H9 (cell line): ENCODE measurements around the gene APOM. TPM values are rescaled to one million over a fixed set of nuclear protein-coding genes. Genes with fewer than 3 reads are reported as not detected.

Experiments
- DNase-seq: peaks from one replicate; pipeline ENCODE4 v3.0.0-alpha.2; 2017
- H2AFZ ChIP-seq: one replicate; pipeline ENCODE4 v1.6.1; 2013; ENCODE audit warnings: mild to moderate bottlenecking, low read length, control low read depth, moderate library complexity
- H2AK5ac ChIP-seq: 2 replicates; pipeline ENCODE4 v1.6.1; 2013; ENCODE audit warnings: low read length, control low read depth, mixed read lengths; ENCODE audit not compliant: insufficient read length
- H2BK120ac ChIP-seq: one replicate; pipeline ENCODE4 v1.6.1; 2013; ENCODE audit warnings: low read depth, mild to moderate bottlenecking, low read length, control low read depth, inconsistent platforms; ENCODE audit not compliant: poor library complexity, severe bottlenecking
- H2BK12ac ChIP-seq: 2 replicates; pipeline ENCODE4 v1.6.1; 2013; ENCODE audit warnings: low read length, control low read depth, mixed read lengths, low read depth; ENCODE audit not compliant: insufficient read length
- H2BK15ac ChIP-seq: 2 replicates; pipeline ENCODE4 v1.6.1; 2013; ENCODE audit warnings: low read depth, low read length, control low read depth
- H2BK20ac ChIP-seq: one replicate; pipeline ENCODE4 v1.6.1; 2013; ENCODE audit warnings: low read depth, mild to moderate bottlenecking, low read length, control low read depth, inconsistent platforms; ENCODE audit not compliant: poor library complexity, severe bottlenecking
- H2BK5ac ChIP-seq: 2 replicates; pipeline ENCODE4 v1.6.1; 2013; ENCODE audit warnings: low read length, control low read depth, mixed read lengths; ENCODE audit not compliant: insufficient read length
- H3K14ac ChIP-seq: 2 replicates; pipeline ENCODE4 v1.6.1; 2013; ENCODE audit warnings: low read length, control low read depth; ENCODE audit not compliant: insufficient read depth
- H3K18ac ChIP-seq: 2 replicates; pipeline ENCODE4 v1.6.1; 2013; ENCODE audit warnings: low read depth, mild to moderate bottlenecking, mixed read lengths, low read length, control low read depth; ENCODE audit not compliant: insufficient read length
- H3K23ac ChIP-seq: 2 replicates; pipeline ENCODE4 v1.6.1; 2013; ENCODE audit warnings: low read length, control low read depth, mixed read lengths, low read depth; ENCODE audit not compliant: insufficient read length
- H3K23me2 ChIP-seq: 2 replicates; pipeline ENCODE4 v1.6.1; 2013; ENCODE audit warnings: low read depth, mild to moderate bottlenecking, mixed read lengths, low read length, control low read depth; ENCODE audit not compliant: insufficient read length, poor library complexity, severe bottlenecking
- H3K27ac ChIP-seq: 2 replicates; pipeline ENCODE4 v1.5.1; 2013; ENCODE audit warnings: low read length, control low read depth, mixed read lengths, low read depth; ENCODE audit not compliant: insufficient read length
- H3K27me3 ChIP-seq: 2 replicates; pipeline ENCODE4 v1.6.1; 2013; ENCODE audit warnings: low read length, control low read depth, inconsistent platforms; ENCODE audit not compliant: insufficient read depth
- H3K4ac ChIP-seq: 2 replicates; pipeline ENCODE4 v1.6.1; 2013; ENCODE audit warnings: low read depth, mild to moderate bottlenecking, control low read depth, inconsistent platforms, low read length, moderate library complexity
- H3K4me1 ChIP-seq: 2 replicates; pipeline ENCODE4 v1.6.1; 2013; ENCODE audit warnings: low read length, control low read depth, inconsistent platforms; ENCODE audit not compliant: insufficient read depth
- H3K4me2 ChIP-seq: 2 replicates; pipeline ENCODE4 v1.6.1; 2013; ENCODE audit warnings: low read length, control low read depth, mixed read lengths; ENCODE audit not compliant: insufficient read length, insufficient read depth
- H3K56ac ChIP-seq: 2 replicates; pipeline ENCODE4 v1.6.1; 2013; ENCODE audit warnings: low read depth, mild to moderate bottlenecking, mixed read lengths, low read length, control low read depth; ENCODE audit not compliant: insufficient read length
- H3K79me1 ChIP-seq: 2 replicates; pipeline ENCODE4 v1.6.1; 2013; ENCODE audit warnings: low read depth, mild to moderate bottlenecking, moderate library complexity, low read length, control low read depth, inconsistent platforms; ENCODE audit not compliant: insufficient read depth, poor library complexity, severe bottlenecking
- H3K79me2 ChIP-seq: 2 replicates; pipeline ENCODE4 v1.6.1; 2013; ENCODE audit warnings: low read length, control low read depth, inconsistent platforms; ENCODE audit not compliant: insufficient read depth
- H3K9ac ChIP-seq: 2 replicates; pipeline ENCODE4 v1.6.1; 2013; ENCODE audit warnings: low read length, control low read depth, mixed read lengths; ENCODE audit not compliant: insufficient read length; ENCODE audit errors: extremely low read depth
- H3K9me3 ChIP-seq: one replicate; pipeline ENCODE4 v1.6.1; 2013; ENCODE audit warnings: low read depth, low read length, inconsistent platforms; ENCODE audit not compliant: control insufficient read depth
- H3T11ph ChIP-seq: one replicate; pipeline ENCODE4 v1.6.1; 2013; ENCODE audit warnings: mild to moderate bottlenecking, low read length, control low read depth, inconsistent platforms
- H4K20me1 ChIP-seq: one replicate; pipeline ENCODE4 v1.6.1; 2013; ENCODE audit not compliant: control insufficient read depth, insufficient read length, insufficient read depth
- H4K5ac ChIP-seq: 2 replicates; pipeline ENCODE4 v1.6.1; 2013; ENCODE audit warnings: low read depth, mild to moderate bottlenecking, mixed read lengths, low read length, control low read depth; ENCODE audit not compliant: insufficient read length
- H4K8ac ChIP-seq: replicated peaks from 2 replicates; pipeline ENCODE4 v1.6.1; 2013; ENCODE audit warnings: low read length, control low read depth, mixed read lengths, low read depth; ENCODE audit not compliant: insufficient read length
- H4K91ac ChIP-seq: 2 replicates; pipeline ENCODE4 v1.6.1; 2013; ENCODE audit warnings: low read depth, mild to moderate bottlenecking, moderate library complexity, mixed read lengths, low read length, control low read depth; ENCODE audit not compliant: insufficient read length
- H3K27ac Mint-ChIP-seq, 3 experiments: 2 replicates in 2 of 3; 3 replicates in 1 of 3; pipeline ENCODE4 v1.8.0; 2020 to 2021; ENCODE audit warnings: mixed read lengths in 3 of 3, mild to moderate bottlenecking in 1 of 3, moderate library complexity in 1 of 3
- H3K27me3 Mint-ChIP-seq: 2 replicates; pipeline ENCODE4 v1.8.0; 2021; ENCODE audit warnings: low read depth, mild to moderate bottlenecking, moderate library complexity, mixed read lengths
- H3K36me3 Mint-ChIP-seq, 3 experiments: 2 replicates in 2 of 3; 3 replicates in 1 of 3; pipeline ENCODE4 v1.8.0; 2020 to 2021; ENCODE audit warnings: low read depth in 3 of 3, mixed read lengths in 3 of 3; ENCODE audit not compliant: insufficient read depth in 1 of 3
- H3K4me1 Mint-ChIP-seq, 2 experiments: 2 replicates each; pipeline ENCODE4 v1.8.0; 2020; ENCODE audit warnings: mixed read lengths in 2 of 2
- H3K4me3 Mint-ChIP-seq, 2 experiments: 2 replicates in 1 of 2; 3 replicates in 1 of 2; pipeline ENCODE4 v1.8.0; 2020 to 2021; ENCODE audit warnings: mild to moderate bottlenecking in 2 of 2, mixed read lengths in 2 of 2, moderate library complexity in 1 of 2
- H3K9me3 Mint-ChIP-seq, 2 experiments: 2 replicates in 1 of 2; 3 replicates in 1 of 2; pipeline ENCODE4 v1.8.0; 2020; ENCODE audit warnings: mild to moderate bottlenecking in 2 of 2, mixed read lengths in 2 of 2, moderate library complexity in 1 of 2
- CTCF ChIP-seq: fragments of 200-600 bp; sonication (generic); conservative IDR thresholded peaks from 3 replicates; pipeline ENCODE4 v1.8.0; 2021; ENCODE audit warnings: antibody characterized with exemption, mild to moderate bottlenecking
- WGBS: extraction: QIAGEN DNeasy Blood & Tissue Kit; methylation state at CpG from one replicate; pipeline ENCODE4 v1.1.7; 2013; ENCODE audit warnings: missing lambda C conversion rate, low lambda C conversion rate, mixed read lengths; ENCODE audit not compliant: insufficient read length; ENCODE audit errors: extremely low coverage; 5-methylcytosine and 5-hydroxymethylcytosine counted together
- total RNA-seq: library from RNA; stranded (reverse); gene quantifications from 2 replicates; pipeline ENCODE4 v1.2.1, GENCODE V29; 2021

The APOM gene
- total RNA-seq, 1 experiment from 2014 or later, result 3.6 TPM

GRCh38 chr6:31621991-31622390, 33.7 kb upstream of the APOM start:
- no peak overlapping the region for H2BK12ac ChIP-seq
- H2BK20ac ChIP-seq, result no peak overlapping the region
- no peak overlapping the region for H2BK15ac ChIP-seq
- H3K23me2 ChIP-seq, result peaks cover 8% of the 10 kb centered on the region
- H3K27ac ChIP-seq, result no peak overlapping the region
- H3K4me1 ChIP-seq, result peaks cover 3% of the 10 kb centered on the region; the same call in 1 of the 2 replicates
- peak overlapping the region; percentile 92 for H3K4me2 ChIP-seq
- H3K4me1 Mint-ChIP-seq, result peaks cover 14 to 16% of the 10 kb centered on the region in 2 experiments
- H3K4ac ChIP-seq, result no peak overlapping the region
- peaks cover 53 to 59% (median 59%) of the 10 kb centered on the region in 3 experiments for H3K36me3 Mint-ChIP-seq
- H4K8ac ChIP-seq, result no peak overlapping the region
- H3K18ac ChIP-seq, result no peak overlapping the region
- H3K4me3 Mint-ChIP-seq, result peak overlapping the region; percentile 93 to 98
- no CpG with 5 or more reads among the region's 4 CpGs for WGBS
- no peaks in the 10 kb centered on the region for H3K9me3 ChIP-seq
- no peak overlapping the region for H2AK5ac ChIP-seq
- no peaks in the 10 kb centered on the region for H3K27me3 ChIP-seq
- H2AFZ ChIP-seq, result no peak overlapping the region
- H3K27ac Mint-ChIP-seq, result peak overlapping the region; percentile 32 to 99 (median 98); a peak in 6 of 7 replicates
- H4K5ac ChIP-seq, result no peak overlapping the region
- no peak overlapping the region for H3K14ac ChIP-seq
- peaks cover 4% of the 10 kb centered on the region for H3K79me1 ChIP-seq
- H3T11ph ChIP-seq, result no peak overlapping the region
- no peak overlapping the region for H2BK120ac ChIP-seq
- H4K91ac ChIP-seq, result no peak overlapping the region
- H2BK5ac ChIP-seq, result no peak overlapping the region
- no peaks in the 10 kb centered on the region for H3K27me3 Mint-ChIP-seq
- H3K79me2 ChIP-seq, result peaks cover 20% of the 10 kb centered on the region
- no peaks in the 10 kb centered on the region; a peak in 1 of 5 replicates for H3K9me3 Mint-ChIP-seq
- no peaks in the 10 kb centered on the region for H4K20me1 ChIP-seq
- no peak overlapping the region for H3K23ac ChIP-seq
- DNase-seq, result no peak
- H3K9ac ChIP-seq, result peak overlapping the region; percentile 91
- TF ChIP-seq CTCF, result no peak
- no peak overlapping the region for H3K56ac ChIP-seq
